ENCODE data around the gene ALKAL2.

Gene ALKAL2

DNA sequence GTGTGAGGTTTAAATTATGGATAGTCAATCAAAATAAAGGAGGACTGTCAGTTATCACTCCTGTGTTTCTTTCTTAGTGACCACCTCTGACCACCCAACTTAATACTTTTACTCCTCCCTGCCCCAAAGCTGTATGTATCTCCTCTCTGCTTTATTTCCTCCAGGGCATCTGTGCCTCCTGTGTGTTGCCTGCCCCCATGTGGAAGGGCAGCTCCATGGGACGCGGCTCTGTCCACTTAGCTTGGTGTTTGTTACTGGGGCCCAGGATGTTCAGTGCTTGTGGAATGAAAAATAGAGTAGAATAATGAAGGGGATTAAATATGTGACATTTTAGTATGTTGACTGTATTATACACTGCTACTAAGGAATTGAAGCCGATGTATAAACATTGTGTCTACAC, 13.4 kb downstream of the ALKAL2 start:
- TF ChIP-seq, protein P1, sequence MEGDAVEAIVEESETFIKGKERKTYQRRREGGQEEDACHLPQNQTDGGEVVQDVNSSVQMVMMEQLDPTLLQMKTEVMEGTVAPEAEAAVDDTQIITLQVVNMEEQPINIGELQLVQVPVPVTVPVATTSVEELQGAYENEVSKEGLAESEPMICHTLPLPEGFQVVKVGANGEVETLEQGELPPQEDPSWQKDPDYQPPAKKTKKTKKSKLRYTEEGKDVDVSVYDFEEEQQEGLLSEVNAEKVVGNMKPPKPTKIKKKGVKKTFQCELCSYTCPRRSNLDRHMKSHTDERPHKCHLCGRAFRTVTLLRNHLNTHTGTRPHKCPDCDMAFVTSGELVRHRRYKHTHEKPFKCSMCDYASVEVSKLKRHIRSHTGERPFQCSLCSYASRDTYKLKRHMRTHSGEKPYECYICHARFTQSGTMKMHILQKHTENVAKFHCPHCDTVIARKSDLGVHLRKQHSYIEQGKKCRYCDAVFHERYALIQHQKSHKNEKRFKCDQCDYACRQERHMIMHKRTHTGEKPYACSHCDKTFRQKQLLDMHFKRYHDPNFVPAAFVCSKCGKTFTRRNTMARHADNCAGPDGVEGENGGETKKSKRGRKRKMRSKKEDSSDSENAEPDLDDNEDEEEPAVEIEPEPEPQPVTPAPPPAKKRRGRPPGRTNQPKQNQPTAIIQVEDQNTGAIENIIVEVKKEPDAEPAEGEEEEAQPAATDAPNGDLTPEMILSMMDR (IDR thresholded peaks at IDR 0.05; ENCODE audit: borderline replicate concordance, control extremely low read depth, extremely low read depth, insufficient read depth, missing control alignments): no peak
- no peak for DNase-seq (ENCODE audit: low spot score)
- in situ Hi-C loops (cut with MboI; ENCODE audit: low sequenced_read_pairs, unreplicated experiment): no loop called here

DNA sequence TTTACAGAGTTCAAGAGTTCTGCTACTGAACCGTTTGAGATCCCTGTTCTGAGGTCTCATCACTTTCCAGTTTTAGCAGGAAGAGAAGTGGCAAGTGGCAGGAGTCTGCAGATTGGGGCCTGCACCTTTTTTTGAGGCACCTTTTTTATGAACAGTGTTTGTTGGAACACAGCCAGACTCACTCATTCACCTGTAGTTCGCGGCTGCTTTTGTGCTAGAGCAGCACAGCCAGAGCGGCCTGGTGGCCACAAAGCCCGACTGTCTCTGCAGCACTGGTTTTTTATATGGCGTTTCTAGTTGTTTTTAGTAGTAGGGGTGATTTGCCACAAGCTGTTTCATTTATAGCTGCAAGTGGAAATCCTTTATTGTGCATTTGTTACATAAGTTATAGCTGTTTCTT, 14.6 kb downstream of the ALKAL2 start:
- in situ Hi-C loops (cut with MboI; ENCODE audit: low sequenced_read_pairs, unreplicated experiment): no loop called here
- DNase-seq (ENCODE audit: low spot score): no peak
- TF ChIP-seq, protein P1 (IDR thresholded peaks at IDR 0.05; ENCODE audit: borderline replicate concordance, control extremely low read depth, extremely low read depth, insufficient read depth, missing control alignments): no peak

DNA sequence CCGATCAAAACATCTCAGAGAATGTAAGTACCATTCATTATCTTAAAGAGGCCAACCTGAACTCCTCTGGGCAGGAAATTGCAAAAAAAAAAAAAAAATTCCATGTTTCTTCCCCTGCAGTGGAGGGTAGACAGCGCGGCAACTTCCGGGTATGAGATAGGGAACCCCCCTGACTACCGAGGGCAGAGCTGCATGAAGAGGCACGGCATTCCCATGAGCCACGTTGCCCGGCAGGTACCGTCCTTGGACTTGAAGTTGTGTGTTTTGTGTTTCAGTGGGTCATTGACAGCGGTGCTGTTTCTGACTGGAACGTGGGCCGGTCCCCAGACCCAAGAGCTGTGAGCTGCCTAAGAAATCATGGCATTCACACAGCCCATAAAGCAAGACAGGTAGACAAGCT, 16.0 kb downstream of the ALKAL2 start:
- in situ Hi-C loops (cut with MboI; ENCODE audit: low sequenced_read_pairs, unreplicated experiment): no loop called here
- DNase-seq (ENCODE audit: low spot score): no peak
- TF ChIP-seq, protein P1 (IDR thresholded peaks at IDR 0.05; ENCODE audit: borderline replicate concordance, control extremely low read depth, extremely low read depth, insufficient read depth, missing control alignments): no peak

- TF ChIP-seq, protein P1 (IDR thresholded peaks at IDR 0.05; ENCODE audit: borderline replicate concordance, control extremely low read depth, extremely low read depth, insufficient read depth, missing control alignments): no peak
- no peak for DNase-seq (ENCODE audit: low spot score)
Measured at GRCh38 chr2:270861-271260, 17.0 kb downstream of the ALKAL2 start.

GRCh38 chr2:269356-270030, 18.4 kb downstream of the ALKAL2 start:
- no peak for DNase-seq (ENCODE audit: low spot score)
- TF ChIP-seq, protein P1 (IDR thresholded peaks at IDR 0.05; ENCODE audit: borderline replicate concordance, control extremely low read depth, extremely low read depth, insufficient read depth, missing control alignments): no peak
- in situ Hi-C loops (cut with MboI; ENCODE audit: low sequenced_read_pairs, unreplicated experiment): no loop called here

More at GRCh38 chr2:270861-271260, 17.0 kb downstream of the ALKAL2 start:
- in situ Hi-C loops (cut with MboI; ENCODE audit: low sequenced_read_pairs, unreplicated experiment): no loop called here

DNA sequence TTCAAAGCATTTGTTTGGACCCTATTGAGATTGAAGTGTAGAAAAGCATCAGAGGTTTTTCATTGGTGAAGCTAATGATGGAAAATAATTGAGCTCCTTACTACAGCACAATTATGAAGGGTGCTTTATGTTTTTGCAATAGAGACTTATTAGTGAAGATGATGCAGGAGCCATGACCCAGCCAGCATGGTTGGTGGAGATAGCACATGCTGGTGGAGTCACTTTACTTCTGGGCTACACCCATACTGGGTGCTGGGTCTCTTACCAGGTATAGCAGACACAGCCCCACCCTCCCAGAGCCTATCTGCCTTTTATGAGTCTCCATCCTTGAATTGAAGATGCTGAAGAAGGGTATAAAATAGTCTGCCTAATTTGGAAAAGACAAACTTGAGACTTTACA, 19.6 kb downstream of the ALKAL2 start:
- TF ChIP-seq, protein P1 (IDR thresholded peaks at IDR 0.05; ENCODE audit: borderline replicate concordance, control extremely low read depth, extremely low read depth, insufficient read depth, missing control alignments): no peak
- no peak for DNase-seq (ENCODE audit: low spot score)
- in situ Hi-C loops (cut with MboI; ENCODE audit: low sequenced_read_pairs, unreplicated experiment): no loop called here
